Cerebellar nuclear complex (tissue), 1 donor: ENCODE results near the gene TCN2.
"Not testable (repeated sequence)": the region's sequence is repeated elsewhere in the genome, so short reads cannot be mapped to it uniquely, and the experiment has no call there.

Experiments
- DNase-seq, 2 experiments: peaks; one replicate each; lab custom pipeline; 2025; lab: John Stamatoyannopoulos, UW

The TCN2 gene

GRCh38 chr22:30610299-30610698 is 3.3 kb downstream of the TCN2 start:
- DNase-seq, result no peak

- no peak for DNase-seq
Observed at GRCh38 chr22:30611197-30611596, 4.2 kb downstream of the TCN2 start.

GRCh38 chr22:30612789-30613188 is 5.8 kb downstream of the TCN2 start:
- no peak for DNase-seq

- DNase-seq, result no peak
Observed at GRCh38 chr22:30614268-30614667, 7.3 kb downstream of the TCN2 start.

GRCh38 chr22:30614879-30615278 is 7.9 kb downstream of the TCN2 start:
- no peak for DNase-seq

- no peak for DNase-seq
Observed at GRCh38 chr22:30615543-30615954, 8.6 kb downstream of the TCN2 start.

GRCh38 chr22:30617819-30618218 is 10.8 kb downstream of the TCN2 start:
- DNase-seq, result no peak

GRCh38 chr22:30619909-30620308 is 12.9 kb downstream of the TCN2 start:
- not testable (repeated sequence) for DNase-seq

GRCh38 chr22:30626413-30626812 is 19.4 kb downstream of the TCN2 start:
- DNase-seq, result no peak

GRCh38 chr22:30627471-30627870 is 20.5 kb downstream of the TCN2 start:
- no peak for DNase-seq

- DNase-seq, result no peak
Observed at GRCh38 chr22:30628491-30628890, 21.5 kb downstream of the TCN2 start.

GRCh38 chr22:30631469-30631868 is 24.5 kb downstream of the TCN2 start:
- DNase-seq, result not testable (repeated sequence)

- DNase-seq, result peak; percentile 39 to 75
Observed at GRCh38 chr22:30634471-30635233, 27.7 kb downstream of the TCN2 start.

GRCh38 chr22:30635273-30636225 is 28.6 kb downstream of the TCN2 start, which contains the start of gene SLC35E4:
Gene SLC35E4 (plus strand): TSS chr22:30635781. CDS start chr22:30636451, 670 bp downstream.
- DNase-seq, result peak; percentile 13 to 54

- DNase-seq, result no peak
Observed at GRCh38 chr22:30636226-30637077, 29.5 kb downstream of the TCN2 start.

GRCh38 chr22:30637701-30638114 is 30.7 kb downstream of the TCN2 start:
- DNase-seq, result no peak

- DNase-seq, result no peak
Observed at GRCh38 chr22:30640361-30640760, 33.4 kb downstream of the TCN2 start.

GRCh38 chr22:30640839-30641430 is 34.0 kb downstream of the TCN2 start:
- DNase-seq, result no peak

- DNase-seq, result no peak
Observed at GRCh38 chr22:30643055-30643875, 36.3 kb downstream of the TCN2 start.

- DNase-seq, result no peak
Observed at GRCh38 chr22:30646518-30647160, 39.7 kb downstream of the TCN2 start.
